ENCODE data around the gene GCN1. TPM values are rescaled to one million over a fixed set of nuclear protein-coding genes. Genes with fewer than 3 reads are reported as not detected.

The GCN1 gene
- total and polyA plus RNA-seq, 10 of the 15 experiments (the other 5 are each of a cell fraction or from before 2014, with no cell fraction given): 10.8 to 150 (median 58.3) TPM

DNA sequence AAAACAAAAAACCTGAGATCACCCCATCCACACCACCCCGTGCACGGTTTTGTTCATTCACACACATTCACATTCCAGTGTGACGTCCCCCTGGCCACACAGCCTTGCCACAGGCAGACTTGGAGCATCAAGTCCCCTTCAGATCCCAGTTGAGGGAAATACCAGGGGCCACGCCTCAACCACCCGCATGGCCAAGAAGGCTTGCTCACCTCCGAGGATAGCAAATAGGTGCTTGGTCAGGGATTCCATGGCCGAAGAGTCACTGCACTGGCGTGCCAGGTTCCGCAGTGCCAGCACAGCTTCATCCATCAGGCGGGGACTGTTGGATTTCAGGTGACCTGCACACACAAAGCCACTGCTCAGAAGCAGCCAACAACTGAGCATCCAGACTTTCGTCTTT, 19.0 kb downstream of the GCN1 start:
- ATAC-seq (no peak), DNase-seq (ENCODE audit: low read depth, low spot score) (no peak), FAIRE-seq (no peak)
- in situ Hi-C loops (cut with MboI) (no loop called here), intact Hi-C loops (cut with micrococcal nuclease; ENCODE audit: unreplicated experiment) (no loop called here)
- CTCF ChIA-PET: interaction anchor here (7.5 kb wide), 1 partner anchor 26 kb away, joined by 27 read pairs; the partner anchor contains the start of gene RPLP0
- no peaks in the 10 kb centered on the region for H3K9me3 ChIP-seq (replicated peaks; ENCODE audit: control insufficient read depth, insufficient read depth, low read length)
- no TSS peak for BruUV-seq (replicated peaks)
- no peaks in the 10 kb centered on the region for H3K27me3 ChIP-seq (replicated peaks in 1 of 2; ENCODE audit: control insufficient read depth in 2 of 2, insufficient read depth in 2 of 2, low read length in 1 of 2)
- TF ChIP-seq BACH1 (IDR thresholded peaks at IDR 0.05; ENCODE audit: borderline replicate concordance) (no peak), ZNF207 (IDR thresholded peaks at IDR 0.05; ENCODE audit: borderline replicate concordance) (no peak), KAT2A (conservative IDR thresholded peaks at IDR 0.05; ENCODE audit: control insufficient read depth, low read depth, low read length) (no peak), ZNF622 (IDR thresholded peaks at IDR 0.05) (no peak), CREM (IDR thresholded peaks at IDR 0.05; ENCODE audit: low read depth) (no peak), SREBF2 (IDR thresholded peaks at IDR 0.05; ENCODE audit: low read length) (no peak), EZH2 (IDR thresholded peaks at IDR 0.05; ENCODE audit: borderline replicate concordance, control insufficient read depth, low read depth, low read length) (no peak), NR2C1 (IDR thresholded peaks at IDR 0.05) (no peak), SIN3A (IDR thresholded peaks at IDR 0.05; ENCODE audit: low read depth, low read length) (no peak), MYB (IDR thresholded peaks at IDR 0.05; ENCODE audit: borderline replicate concordance, low read depth, low read length) (no peak)
- TF ChIP-seq, protein P1, sequence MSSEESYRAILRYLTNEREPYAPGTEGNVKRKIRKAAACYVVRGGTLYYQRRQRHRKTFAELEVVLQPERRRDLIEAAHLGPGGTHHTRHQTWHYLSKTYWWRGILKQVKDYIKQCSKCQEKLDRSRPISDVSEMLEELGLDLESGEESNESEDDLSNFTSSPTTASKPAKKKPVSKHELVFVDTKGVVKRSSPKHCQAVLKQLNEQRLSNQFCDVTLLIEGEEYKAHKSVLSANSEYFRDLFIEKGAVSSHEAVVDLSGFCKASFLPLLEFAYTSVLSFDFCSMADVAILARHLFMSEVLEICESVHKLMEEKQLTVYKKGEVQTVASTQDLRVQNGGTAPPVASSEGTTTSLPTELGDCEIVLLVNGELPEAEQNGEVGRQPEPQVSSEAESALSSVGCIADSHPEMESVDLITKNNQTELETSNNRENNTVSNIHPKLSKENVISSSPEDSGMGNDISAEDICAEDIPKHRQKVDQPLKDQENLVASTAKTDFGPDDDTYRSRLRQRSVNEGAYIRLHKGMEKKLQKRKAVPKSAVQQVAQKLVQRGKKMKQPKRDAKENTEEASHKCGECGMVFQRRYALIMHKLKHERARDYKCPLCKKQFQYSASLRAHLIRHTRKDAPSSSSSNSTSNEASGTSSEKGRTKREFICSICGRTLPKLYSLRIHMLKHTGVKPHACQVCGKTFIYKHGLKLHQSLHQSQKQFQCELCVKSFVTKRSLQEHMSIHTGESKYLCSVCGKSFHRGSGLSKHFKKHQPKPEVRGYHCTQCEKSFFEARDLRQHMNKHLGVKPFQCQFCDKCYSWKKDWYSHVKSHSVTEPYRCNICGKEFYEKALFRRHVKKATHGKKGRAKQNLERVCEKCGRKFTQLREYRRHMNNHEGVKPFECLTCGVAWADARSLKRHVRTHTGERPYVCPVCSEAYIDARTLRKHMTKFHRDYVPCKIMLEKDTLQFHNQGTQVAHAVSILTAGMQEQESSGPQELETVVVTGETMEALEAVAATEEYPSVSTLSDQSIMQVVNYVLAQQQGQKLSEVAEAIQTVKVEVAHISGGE (CRISPR knock-in tag; IDR thresholded peaks at IDR 0.05): no peak
- TF ChIP-seq, protein P2, sequence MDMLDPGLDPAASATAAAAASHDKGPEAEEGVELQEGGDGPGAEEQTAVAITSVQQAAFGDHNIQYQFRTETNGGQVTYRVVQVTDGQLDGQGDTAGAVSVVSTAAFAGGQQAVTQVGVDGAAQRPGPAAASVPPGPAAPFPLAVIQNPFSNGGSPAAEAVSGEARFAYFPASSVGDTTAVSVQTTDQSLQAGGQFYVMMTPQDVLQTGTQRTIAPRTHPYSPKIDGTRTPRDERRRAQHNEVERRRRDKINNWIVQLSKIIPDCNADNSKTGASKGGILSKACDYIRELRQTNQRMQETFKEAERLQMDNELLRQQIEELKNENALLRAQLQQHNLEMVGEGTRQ (IDR thresholded peaks at IDR 0.05; ENCODE audit: borderline replicate concordance, low read depth, low read length): no peak
- 91% methylated on average over 11 of the region's 11 CpGs for WGBS (ENCODE audit: insufficient coverage, insufficient replicate concordance, low lambda C conversion rate, missing lambda C conversion rate)
- RAD21 ChIA-PET (ENCODE audit: unreplicated experiment): interaction anchor here (1.1 to 1.4 kb wide), 2 partner anchors 21 to 57 kb away, joined by 3 to 5 read pairs; no protein-coding TSS in a partner anchor
- no peaks in the 10 kb centered on the region for H3K79me2 ChIP-seq (ENCODE audit: control insufficient read depth, insufficient read depth, low read length)
- no peak overlapping the region for H3K4me3 ChIP-seq
- no peak overlapping the region for H2AFZ ChIP-seq (ENCODE audit: control insufficient read depth, low read depth, low read length)
- no peak overlapping the region for H3K9ac ChIP-seq (ENCODE audit: control insufficient read depth, insufficient read depth, low read length)
- no peaks in the 10 kb centered on the region for H4K20me1 ChIP-seq (ENCODE audit: control insufficient read depth, insufficient read depth)
- no peak overlapping the region for H3K4me2 ChIP-seq (ENCODE audit: control insufficient read depth, insufficient read depth)
- POLR2A ChIA-PET: no interaction called here
- no peak overlapping the region for H3K27ac ChIP-seq (ENCODE audit: control insufficient read depth, insufficient read depth)
- SMC1A ChIA-PET (ENCODE audit: uncharacterized antibody, unreplicated experiment): interaction anchor here (0.7 kb wide), 1 partner anchor 16 kb away, joined by 3 read pairs; no protein-coding TSS in a partner anchor
- H3K4me1 ChIP-seq (ENCODE audit: control insufficient read depth, insufficient read depth, low read length): peaks cover 2% of the 10 kb centered on the region; the same call in 1 of the 2 replicates
- peaks cover 37 to 44% of the 10 kb centered on the region in 2 experiments for H3K36me3 ChIP-seq (ENCODE audit: control insufficient read depth in 2 of 2, insufficient read depth in 2 of 2, low read length in 1 of 2)
